KOPT-K1 (cell line): ENCODE measurements around the gene PPIP5K2.
"Not testable (repeated sequence)": the region's sequence is repeated elsewhere in the genome, so short reads cannot be mapped to it uniquely, and the experiment has no call there.

ENCODE experiments used
- H3K27ac ChIP-seq: fragments of 200-600 bp; sonication (generic); 2 replicates; pipeline ENCODE4 v1.5.1; 2016; ENCODE audit warnings: antibody characterized with exemption, mild to moderate bottlenecking, low read depth, low read length; ENCODE audit not compliant: poor library complexity, severe bottlenecking
- H3K36me3 ChIP-seq: fragments of 200-600 bp; sonication (generic); 2 replicates; pipeline ENCODE4 v1.5.1; 2017; ENCODE audit warnings: antibody characterized with exemption, mild to moderate bottlenecking, low read length, moderate library complexity; ENCODE audit not compliant: insufficient read depth
- H3K9me3 ChIP-seq: fragments of 200-600 bp; sonication (generic); 2 replicates; pipeline ENCODE4 v1.5.1; 2017; ENCODE audit warnings: antibody characterized with exemption, low read length, mild to moderate bottlenecking; ENCODE audit not compliant: insufficient read depth, poor library complexity, severe bottlenecking

PPIP5K2 gene

DNA sequence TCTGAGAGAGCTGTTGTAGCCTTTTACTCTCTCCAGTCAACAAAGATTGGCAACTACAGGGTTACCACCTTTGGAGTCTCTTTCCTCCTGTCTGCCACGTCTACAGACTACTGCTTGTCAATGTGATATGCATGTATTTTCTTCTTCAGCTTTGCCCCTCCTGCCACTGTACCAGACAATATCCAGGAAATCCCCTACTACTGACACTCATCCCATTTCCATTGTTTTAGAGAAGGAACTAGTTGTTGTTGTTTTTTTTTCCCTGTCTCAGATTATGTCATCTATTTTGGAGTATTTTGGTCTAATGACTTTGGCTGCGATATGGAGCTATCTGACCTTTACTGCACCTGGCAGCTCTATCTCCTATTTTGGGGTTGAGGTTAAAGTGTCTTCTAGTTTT lies 88.4 kb downstream of the PPIP5K2 start:
- no peak overlapping the region for H3K27ac ChIP-seq
- peaks cover 28% of the 10 kb centered on the region for H3K36me3 ChIP-seq
- no peaks in the 10 kb centered on the region for H3K9me3 ChIP-seq

DNA sequence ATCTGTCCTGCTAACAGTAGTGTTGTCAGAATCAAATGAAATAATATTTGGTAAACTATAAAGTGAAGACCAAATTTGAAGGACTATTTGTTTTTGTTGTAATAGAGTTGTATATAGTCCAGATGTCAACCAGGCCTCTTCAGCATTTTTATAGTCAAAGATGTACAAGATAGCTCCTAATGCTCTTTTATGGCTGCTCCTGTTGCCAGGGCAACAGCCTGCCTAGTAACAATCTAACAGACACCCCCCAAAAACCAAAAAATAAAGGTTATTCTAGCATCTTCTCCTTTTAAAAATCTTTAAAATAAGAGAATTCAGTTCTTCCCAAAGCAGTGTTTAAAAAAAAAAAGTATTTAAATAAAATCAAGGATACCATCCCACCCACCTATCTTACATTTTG lies 89.0 kb downstream of the PPIP5K2 start:
- Histone ChIP-seq H3K36me3 (peaks cover 22% of the 10 kb centered on the region), H3K27ac (no peak overlapping the region), H3K9me3 (no peaks in the 10 kb centered on the region)

DNA sequence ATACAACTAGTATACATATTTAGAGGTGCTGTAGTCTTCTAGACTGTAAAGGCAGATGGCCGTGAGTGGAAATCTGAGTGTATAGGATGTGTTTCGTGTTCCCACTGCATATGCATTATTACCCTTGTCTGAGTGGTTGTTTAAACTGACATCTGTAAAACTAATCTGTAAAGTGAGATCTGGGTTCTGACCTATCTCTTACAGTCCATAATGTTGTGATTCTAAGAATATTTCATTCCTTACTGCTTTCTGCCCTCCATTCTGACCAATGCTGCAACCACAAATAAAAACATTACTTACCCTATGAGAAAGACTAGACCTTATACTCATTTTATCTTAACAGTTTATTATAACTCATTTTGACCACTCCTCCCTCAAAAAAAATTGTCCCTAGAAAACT lies 90.9 kb downstream of the PPIP5K2 start:
- Histone ChIP-seq H3K36me3 (peaks cover 12% of the 10 kb centered on the region), H3K27ac (no peak overlapping the region), H3K9me3 (no peaks in the 10 kb centered on the region)

DNA sequence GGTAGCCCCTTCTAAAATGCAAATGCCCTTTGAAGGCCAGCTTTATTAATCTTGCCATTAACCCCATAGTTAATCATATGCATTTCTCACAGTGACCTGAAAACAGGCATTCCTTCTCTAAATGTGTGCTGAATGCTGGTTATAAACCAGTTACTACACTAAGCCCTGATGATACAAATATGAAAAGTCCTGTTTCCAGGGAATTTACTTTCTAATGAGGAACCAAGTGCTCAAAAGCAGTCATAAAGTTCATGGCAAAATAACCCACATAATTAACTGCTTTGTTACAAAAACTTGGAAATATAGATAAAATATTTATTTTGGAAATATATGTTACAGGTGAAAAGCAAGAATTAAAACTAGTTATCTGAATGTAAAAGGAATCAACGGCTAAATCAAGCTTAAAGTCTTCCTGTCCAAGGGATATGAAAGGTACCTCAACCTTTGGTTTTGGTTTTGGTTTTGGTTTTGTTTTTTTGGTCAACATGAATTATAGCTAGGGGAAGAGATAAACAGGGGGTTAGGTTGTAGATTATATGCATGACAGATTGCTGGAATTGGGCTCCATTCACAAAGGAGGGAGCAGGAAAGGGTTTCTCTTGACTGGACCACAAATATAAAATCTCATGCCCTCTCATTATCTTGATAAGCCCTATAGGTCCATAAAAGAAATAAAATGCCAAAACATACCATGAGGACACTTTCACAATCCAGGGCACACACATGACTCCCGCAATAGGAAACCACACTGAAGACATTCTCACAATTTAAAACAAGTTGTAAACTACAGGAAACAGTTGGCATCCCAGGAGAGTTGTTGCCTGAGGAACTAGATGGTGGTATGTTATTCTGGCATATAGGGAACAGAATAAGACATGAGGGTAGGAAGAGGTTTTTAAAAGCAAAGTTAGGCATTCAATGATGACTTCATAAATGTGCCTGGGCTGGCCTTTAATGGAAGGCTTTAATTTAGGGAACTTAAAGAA lies 91.8 kb downstream of the PPIP5K2 start:
- peaks cover 3% of the 10 kb centered on the region for H3K36me3 ChIP-seq
- no peaks in the 10 kb centered on the region for H3K9me3 ChIP-seq
- no peak overlapping the region for H3K27ac ChIP-seq

DNA sequence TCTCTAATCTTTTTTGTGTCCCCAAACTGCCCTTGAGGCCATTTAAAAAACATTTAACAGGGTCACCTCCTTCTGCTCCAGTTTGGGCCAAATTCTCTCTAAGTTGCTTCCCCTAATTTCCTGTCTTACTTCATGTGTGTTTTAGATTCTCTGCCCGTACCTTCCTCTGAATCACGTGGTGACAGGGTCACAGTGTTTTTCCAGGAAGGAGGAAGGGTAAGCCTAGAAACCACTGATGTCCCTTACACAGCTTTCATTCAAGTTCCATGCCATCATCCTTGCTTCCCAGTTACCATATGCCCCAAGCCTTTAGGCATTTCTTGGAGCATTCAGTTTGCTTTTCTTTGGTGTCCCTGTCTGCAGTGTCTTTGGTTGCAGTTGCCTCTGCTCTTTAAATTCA lies 96.0 kb downstream of the PPIP5K2 start:
- Histone ChIP-seq H3K36me3 (no peaks in the 10 kb centered on the region), H3K9me3 (no peaks in the 10 kb centered on the region), H3K27ac (no peak overlapping the region)

DNA sequence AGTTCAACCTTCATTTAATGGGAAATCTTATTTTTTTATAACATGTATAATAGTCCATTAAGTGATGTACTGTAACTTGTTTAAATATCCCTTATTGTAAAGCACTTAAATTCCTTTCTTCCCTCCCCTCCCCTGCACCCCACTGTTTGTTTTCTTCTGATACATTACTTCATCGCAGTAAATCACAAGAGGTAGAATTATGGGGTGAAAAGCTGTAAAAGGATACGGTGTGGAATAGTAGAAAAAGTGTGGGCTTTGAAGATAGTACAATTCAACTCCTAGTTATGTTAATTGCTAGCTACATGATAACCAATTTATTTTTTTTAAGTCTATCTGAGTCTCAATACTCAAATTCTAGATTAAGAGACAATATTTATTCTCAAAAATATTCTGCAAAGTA lies 96.6 kb downstream of the PPIP5K2 start:
- H3K36me3 ChIP-seq, result no peaks in the 10 kb centered on the region
- no peak overlapping the region for H3K27ac ChIP-seq

DNA sequence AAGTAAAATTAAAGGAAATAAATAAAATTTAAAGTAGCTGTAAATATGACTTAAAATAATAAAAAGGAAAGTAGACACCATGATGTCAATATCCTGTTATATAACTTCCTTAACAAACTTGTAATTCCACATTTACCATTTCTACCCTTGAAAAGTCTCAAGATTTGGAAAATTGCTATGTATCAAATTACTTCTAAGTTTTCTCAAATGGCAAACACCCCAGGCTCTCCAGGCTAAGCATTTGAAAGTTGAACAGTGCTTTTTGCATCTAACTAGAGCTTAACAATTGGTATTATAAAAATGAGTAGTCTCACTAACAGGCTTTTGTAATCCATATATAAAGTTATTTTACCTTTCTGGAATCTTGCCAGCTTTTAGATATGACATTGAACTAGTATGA lies 97.0 kb downstream of the PPIP5K2 start:
- Histone ChIP-seq H3K9me3 (no peaks in the 10 kb centered on the region), H3K27ac (no peak overlapping the region), H3K36me3 (no peaks in the 10 kb centered on the region)

More for the DNA sequence above, 96.6 kb downstream of the PPIP5K2 start:
- H3K9me3 ChIP-seq, result no peaks in the 10 kb centered on the region

DNA sequence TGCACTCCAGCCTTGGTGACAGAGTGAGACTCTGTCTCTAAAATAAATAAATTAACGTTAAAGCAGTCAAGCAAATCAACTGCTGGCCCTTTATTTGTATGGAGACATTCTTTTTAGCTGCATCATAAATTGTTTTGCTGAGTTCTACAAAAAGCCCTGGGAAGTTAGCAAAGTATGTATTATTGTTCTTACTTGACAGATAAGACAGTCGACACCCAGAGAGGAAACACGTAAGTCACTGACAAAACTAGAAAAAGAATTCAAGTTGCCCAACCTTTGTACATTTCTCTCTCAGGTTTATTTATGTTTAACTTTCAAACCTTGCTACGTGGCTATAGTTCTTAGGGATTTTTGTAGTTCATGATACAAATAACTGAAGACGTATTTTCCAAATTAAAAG lies 98.1 kb downstream of the PPIP5K2 start:
- Histone ChIP-seq H3K27ac (no peak overlapping the region), H3K36me3 (no peaks in the 10 kb centered on the region), H3K9me3 (no peaks in the 10 kb centered on the region)

DNA sequence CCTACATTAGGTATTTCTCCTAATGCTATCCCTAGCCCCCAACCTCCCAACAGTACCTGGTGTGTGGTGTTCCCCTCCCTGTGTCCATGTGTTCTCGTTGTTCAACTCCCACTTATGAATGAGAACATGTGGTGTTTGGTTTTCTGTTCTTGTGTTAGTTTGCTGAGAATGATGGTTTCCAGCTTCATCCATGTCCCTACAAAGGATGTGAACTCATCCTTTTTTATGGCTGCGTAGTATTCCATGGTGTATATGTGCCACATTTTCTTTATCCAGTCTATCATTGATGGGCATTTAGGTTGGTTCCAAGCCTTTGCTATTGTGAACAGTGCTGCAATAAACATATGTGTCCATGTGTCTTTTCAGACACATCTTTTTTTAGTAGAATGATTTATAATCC lies 99.0 kb downstream of the PPIP5K2 start:
- not testable (repeated sequence) for H3K9me3 ChIP-seq, H3K36me3 ChIP-seq, H3K27ac ChIP-seq

DNA sequence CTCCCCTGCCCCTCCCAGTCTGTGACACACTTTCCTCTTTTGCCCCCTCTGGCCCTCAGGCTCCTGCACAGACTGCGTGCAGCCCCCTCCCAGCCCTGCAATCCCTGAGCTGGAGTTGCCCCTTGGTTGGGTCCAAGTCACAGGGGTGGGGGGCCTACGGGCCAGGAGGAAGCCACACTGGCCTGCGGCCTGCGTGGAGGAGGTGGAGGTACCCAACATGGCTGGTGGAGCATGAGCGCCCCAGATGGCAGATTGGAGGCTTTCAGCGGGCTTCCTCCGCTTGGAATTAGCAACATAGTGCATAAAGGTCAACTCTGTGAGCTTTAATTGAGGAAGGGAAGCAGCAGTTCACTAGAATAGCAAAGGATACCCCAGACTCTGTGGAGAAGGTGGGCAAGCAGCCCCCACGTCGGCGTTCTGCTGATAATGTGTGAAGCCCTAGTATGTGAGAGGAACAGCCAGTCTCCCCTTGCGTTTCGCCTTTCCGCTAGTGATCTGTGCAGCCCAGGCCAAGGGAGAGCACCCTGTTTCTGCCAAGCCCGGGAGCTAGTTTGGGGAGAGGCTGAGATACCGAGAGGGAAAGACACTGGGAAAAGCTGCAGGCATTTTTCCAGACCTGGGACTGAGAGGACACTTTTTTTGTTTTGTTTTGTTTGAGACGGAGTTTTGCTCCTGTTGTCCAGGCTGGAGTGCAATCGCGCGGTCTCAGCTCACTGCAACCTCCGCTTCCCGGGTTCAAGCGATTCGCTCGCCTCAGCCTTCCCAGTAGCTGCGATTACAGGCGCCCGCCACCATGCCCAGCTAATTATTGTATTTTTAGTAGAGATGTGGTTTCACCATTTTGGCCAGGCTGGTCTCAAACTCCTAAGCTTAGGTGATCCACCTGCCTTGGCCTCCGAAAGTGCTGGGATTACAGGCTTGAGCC lies 103.2 kb downstream of the PPIP5K2 start:
- H3K9me3 ChIP-seq, result no peaks in the 10 kb centered on the region

DNA sequence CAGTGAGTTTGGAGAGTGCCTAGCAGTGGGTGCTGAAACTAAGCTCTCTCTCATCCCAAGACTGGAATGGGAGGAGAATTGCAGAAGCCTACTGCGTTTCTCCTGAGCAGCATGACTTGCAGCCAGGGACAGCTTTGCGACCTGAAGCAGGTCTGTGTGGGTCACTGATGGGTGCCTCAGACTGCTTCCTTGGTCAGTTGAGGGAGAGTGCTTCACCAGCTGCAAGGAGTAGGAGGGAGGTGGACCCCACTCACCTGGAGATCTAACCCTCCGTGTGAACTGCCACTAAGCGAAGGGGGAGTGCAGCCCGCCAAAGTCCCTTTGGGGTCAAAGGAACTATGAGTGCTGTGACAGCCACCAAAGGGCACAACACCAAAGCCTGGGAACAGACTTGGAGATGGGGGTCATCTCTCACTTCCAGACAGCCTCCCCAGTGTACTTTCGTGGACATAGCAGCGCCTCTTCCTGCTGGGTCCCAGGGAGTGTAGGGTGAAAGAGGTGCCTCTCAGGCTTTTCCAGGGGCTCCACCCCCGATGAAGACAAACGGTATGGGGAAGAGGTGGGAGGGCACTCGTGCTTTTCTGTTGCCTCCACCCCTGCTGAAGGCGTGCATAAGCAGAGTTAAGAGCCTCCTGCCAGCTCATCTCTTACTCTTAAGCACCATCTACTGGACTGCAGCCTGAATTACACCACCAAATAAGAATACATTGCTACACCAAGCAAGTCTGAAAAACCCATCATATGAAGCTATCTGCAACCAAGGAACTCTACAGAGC lies 104.2 kb downstream of the PPIP5K2 start:
- Histone ChIP-seq H3K27ac (peak overlapping the region; percentile 12), H3K9me3 (no peaks in the 10 kb centered on the region)

More for the DNA sequence above, 103.2 kb downstream of the PPIP5K2 start:
- H3K36me3 ChIP-seq, result no peaks in the 10 kb centered on the region
- no peak overlapping the region for H3K27ac ChIP-seq

DNA sequence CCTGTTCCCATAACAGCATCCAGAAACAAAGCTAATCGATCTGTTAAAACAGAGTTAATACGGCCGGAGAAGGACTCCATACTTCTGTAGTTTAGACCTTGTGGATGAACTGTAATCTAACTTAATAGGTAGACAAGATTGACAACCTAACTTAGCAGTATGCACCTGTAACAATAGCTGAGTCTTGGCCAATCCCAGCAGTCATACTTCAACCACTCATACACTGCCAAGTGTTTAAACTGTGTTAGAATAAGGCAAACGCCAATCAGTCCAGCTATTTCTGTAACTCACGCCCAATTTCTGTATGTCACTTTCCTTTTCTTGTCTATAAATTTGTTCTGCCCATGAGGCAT lies 104.8 kb downstream of the PPIP5K2 start:
- no peak overlapping the region for H3K27ac ChIP-seq
- H3K9me3 ChIP-seq, result no peaks in the 10 kb centered on the region

More for the DNA sequence above, 104.2 kb downstream of the PPIP5K2 start:
- no peaks in the 10 kb centered on the region for H3K36me3 ChIP-seq

DNA sequence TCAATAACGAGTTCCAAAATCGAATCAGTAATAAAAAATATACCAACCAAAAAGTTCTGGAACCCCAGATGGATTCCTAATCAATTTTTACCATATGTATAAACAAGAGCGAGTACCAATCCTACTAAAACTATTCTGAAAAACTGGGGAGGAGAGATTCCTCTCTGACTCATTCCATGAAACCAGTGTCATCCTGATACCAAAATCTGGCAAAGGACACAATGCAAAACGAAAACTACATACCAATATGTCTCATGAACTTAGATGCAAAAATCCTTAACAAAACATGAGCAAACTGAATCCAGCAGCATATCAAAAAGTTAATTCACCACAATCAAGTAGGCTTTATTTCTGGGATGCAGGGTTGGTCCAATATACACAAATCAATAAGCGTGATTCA lies 108.0 kb downstream of the PPIP5K2 start:
- Histone ChIP-seq H3K9me3 (no peaks in the 10 kb centered on the region), H3K36me3 (no peaks in the 10 kb centered on the region), H3K27ac (no peak overlapping the region)

More for the DNA sequence above, 104.8 kb downstream of the PPIP5K2 start:
- no peaks in the 10 kb centered on the region for H3K36me3 ChIP-seq

DNA sequence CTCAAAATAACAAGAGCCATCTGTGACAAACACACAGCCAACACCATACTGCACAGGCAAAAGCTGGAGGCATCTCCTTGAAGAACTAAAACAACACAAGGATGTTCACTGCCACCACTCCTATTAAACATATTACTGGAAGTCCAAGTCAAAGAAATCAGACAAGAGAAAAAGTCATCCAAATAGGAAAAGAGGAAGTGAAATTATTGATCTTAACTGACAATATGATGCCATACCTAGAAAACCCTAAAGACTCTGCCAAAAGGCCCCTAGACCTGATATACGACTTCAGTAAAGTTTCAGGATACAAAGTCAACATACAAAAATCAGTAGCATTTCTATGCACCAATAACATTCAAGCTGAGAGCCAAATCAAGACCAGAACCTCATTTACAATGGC lies 108.5 kb downstream of the PPIP5K2 start:
- Histone ChIP-seq H3K36me3 (no peaks in the 10 kb centered on the region), H3K9me3 (no peaks in the 10 kb centered on the region), H3K27ac (no peak overlapping the region)
